A375 (cell line): ENCODE data around the gene A3GALT2. TPM values are rescaled to one million over a fixed set of nuclear protein-coding genes. Genes with fewer than 3 reads are reported as not detected.

Source experiments
- small RNA-seq: library from RNA; depleted of rRNA; stranded (forward); fragments of <200 nt; gene quantifications from one replicate; pipeline ENCODE3, GENCODE V24; 2014
- total RNA-seq: library from RNA; depleted of rRNA; stranded (reverse); fragments of >200 nt; shearing (Covaris generic); gene quantifications from 2 replicates; pipeline ENCODE4 v1.2.3, GENCODE V29; 2014; rRNA removed

A3GALT2 gene
- 0.34 and 1.1 TPM in 2 replicates for total RNA-seq

GRCh38 chr1:33320619-33321165 is at the start of gene A3GALT2:
TSS of gene A3GALT2 (minus strand) at chr1:33321098. CDS start at chr1:33321098, 0 bp downstream.

Small RNA genes lying within 50 kb of the gene (small RNA-seq; reads per million reads assigned to genes)
- not detected for gene RN7SKP16

Other genes with a start within 250 kb of the A3GALT2 start
- gene AZIN2, start 239.9 kb downstream of the A3GALT2 start, total RNA-seq: 10.0 and 14.5 TPM in 2 replicates
- 10.0 and 25.6 TPM in 2 replicates for gene TRIM62, start 139.1 kb downstream of the A3GALT2 start, total RNA-seq
- gene ZNF362, start 64.6 kb downstream of the A3GALT2 start, total RNA-seq: 7.5 and 11.8 TPM in 2 replicates
- 241 and 250 TPM in 2 replicates for gene PHC2, start 110.0 kb upstream of the A3GALT2 start, total RNA-seq
- 2.9 and 3.6 TPM in 2 replicates for gene ZSCAN20, start 151.5 kb upstream of the A3GALT2 start, total RNA-seq